Activated CD8-positive, alpha-beta T cell treated with anti-CD3 and anti-CD28 coated beads for 36 hours (primary cell): ENCODE data around the gene NACAD. TPM values are rescaled to one million over a fixed set of nuclear protein-coding genes. Genes with fewer than 3 reads are reported as not detected.

Experiments used
- ATAC-seq: fragments of 200-7000 bp; cut with Tn5 transposase; one replicate; pipeline ENCODE4 v1.10.0; 2021; ENCODE audit warnings: mild to moderate bottlenecking, moderate library complexity
- CTCF ChIA-PET: fragments of 350-600 bp; sonication (Branson Sonifier 250); formaldehyde crosslinking; loops from one replicate; lab custom pipeline; 2021; ENCODE audit warnings: antibody characterized with exemption; lab: Charles Lee
- POLR2A ChIA-PET: fragments of 350-600 bp; sonication (Branson Sonifier 250); formaldehyde crosslinking; loops from one replicate; lab custom pipeline; 2021; ENCODE audit warnings: antibody characterized with exemption; lab: Charles Lee
- DNase-seq: peaks from one replicate; pipeline ENCODE4 v3.0.0-alpha.2; 2020
- H3K27ac Mint-ChIP-seq: one replicate; pipeline ENCODE4 v1.8.0; 2021; ENCODE audit warnings: mild to moderate bottlenecking, mixed read lengths
- H3K27me3 Mint-ChIP-seq: one replicate; pipeline ENCODE4 v1.8.0; 2021; ENCODE audit warnings: mixed read lengths
- H3K36me3 Mint-ChIP-seq: one replicate; pipeline ENCODE4 v1.8.0; 2021; ENCODE audit warnings: low read depth, mixed read lengths
- H3K4me1 Mint-ChIP-seq: one replicate; pipeline ENCODE4 v1.8.0; 2021; ENCODE audit warnings: low read depth, mixed read lengths
- H3K4me3 Mint-ChIP-seq: one replicate; pipeline ENCODE4 v1.8.0; 2021; ENCODE audit warnings: mild to moderate bottlenecking, moderate library complexity, mixed read lengths
- H3K9me3 Mint-ChIP-seq: one replicate; pipeline ENCODE4 v1.8.0; 2021; ENCODE audit warnings: mixed read lengths
- intact Hi-C: fragments of 100-400 bp; cut with micrococcal nuclease; formaldehyde crosslinking; loops from one replicate; pipeline ENCODE4 v1.10.0; 2022
- total RNA-seq, 2 experiments: library from RNA; stranded (reverse); gene quantifications; one replicate each; pipeline ENCODE4 v1.2.3, GENCODE V29; 2021
- TF ChIP-seq, protein P1 (sequence below): fragments of 200-600 bp; IDR thresholded peaks from one replicate; pipeline ENCODE4 v1.8.0; 2022; ENCODE audit warnings: antibody characterized with exemption, mild to moderate bottlenecking

Gene NACAD
- total RNA-seq, 2 experiments from 2014 or later: 0.31 to 0.50 TPM

DNA sequence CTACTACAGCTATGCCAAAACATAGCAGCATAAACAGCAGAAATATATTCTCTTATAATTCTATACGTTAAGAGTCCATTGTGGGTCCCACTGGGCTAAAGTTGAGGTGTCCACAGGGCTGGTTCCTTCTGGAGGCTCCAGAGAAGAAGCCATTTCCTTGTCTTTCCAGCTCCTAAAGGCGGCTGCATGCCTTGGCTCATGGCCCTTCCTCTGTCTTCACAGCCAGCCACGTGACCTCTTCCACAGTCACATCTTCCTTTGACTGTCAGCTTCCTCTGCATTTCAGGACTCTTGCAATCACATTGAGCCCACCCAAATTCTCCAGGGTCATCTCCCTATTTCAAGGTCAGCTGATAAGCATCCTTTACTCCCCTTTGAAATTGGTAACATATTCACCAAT is 17.2 kb downstream of the NACAD start:
- Mint-ChIP-seq H3K4me1 (peaks cover 5% of the 10 kb centered on the region), H3K27me3 (no peaks in the 10 kb centered on the region), H3K27ac (no peak overlapping the region), H3K4me3 (no peak overlapping the region), H3K9me3 (no peaks in the 10 kb centered on the region), H3K36me3 (peaks cover 37% of the 10 kb centered on the region)
- TF ChIP-seq, protein P1, sequence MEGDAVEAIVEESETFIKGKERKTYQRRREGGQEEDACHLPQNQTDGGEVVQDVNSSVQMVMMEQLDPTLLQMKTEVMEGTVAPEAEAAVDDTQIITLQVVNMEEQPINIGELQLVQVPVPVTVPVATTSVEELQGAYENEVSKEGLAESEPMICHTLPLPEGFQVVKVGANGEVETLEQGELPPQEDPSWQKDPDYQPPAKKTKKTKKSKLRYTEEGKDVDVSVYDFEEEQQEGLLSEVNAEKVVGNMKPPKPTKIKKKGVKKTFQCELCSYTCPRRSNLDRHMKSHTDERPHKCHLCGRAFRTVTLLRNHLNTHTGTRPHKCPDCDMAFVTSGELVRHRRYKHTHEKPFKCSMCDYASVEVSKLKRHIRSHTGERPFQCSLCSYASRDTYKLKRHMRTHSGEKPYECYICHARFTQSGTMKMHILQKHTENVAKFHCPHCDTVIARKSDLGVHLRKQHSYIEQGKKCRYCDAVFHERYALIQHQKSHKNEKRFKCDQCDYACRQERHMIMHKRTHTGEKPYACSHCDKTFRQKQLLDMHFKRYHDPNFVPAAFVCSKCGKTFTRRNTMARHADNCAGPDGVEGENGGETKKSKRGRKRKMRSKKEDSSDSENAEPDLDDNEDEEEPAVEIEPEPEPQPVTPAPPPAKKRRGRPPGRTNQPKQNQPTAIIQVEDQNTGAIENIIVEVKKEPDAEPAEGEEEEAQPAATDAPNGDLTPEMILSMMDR: no peak
- POLR2A ChIA-PET: interaction anchor here (1.0 to 1.2 kb wide), 2 partner anchors 98 to 109 kb away, joined by 3 read pairs; no protein-coding TSS in a partner anchor
- ATAC-seq: no peak
- intact Hi-C loops: no loop called here
- CTCF ChIA-PET: no interaction called here
- no peak for DNase-seq

- TF ChIP-seq, protein P1: no peak
- CTCF ChIA-PET: interaction anchor here (1.4 to 1.9 kb wide), 3 partner anchors 45 to 96 kb away, joined by 5 to 6 read pairs (median 5); no protein-coding TSS in a partner anchor
- ATAC-seq: no peak
- no peak overlapping the region for H3K27ac Mint-ChIP-seq
- POLR2A ChIA-PET: interaction anchor here (1.1 to 1.5 kb wide), 2 partner anchors 15 to 19 kb away, joined by 3 to 6 read pairs; no protein-coding TSS in a partner anchor
- no peaks in the 10 kb centered on the region for H3K9me3 Mint-ChIP-seq
- H3K4me3 Mint-ChIP-seq: no peak overlapping the region
- intact Hi-C loops: no loop called here
- H3K36me3 Mint-ChIP-seq: peaks cover 38% of the 10 kb centered on the region
- H3K4me1 Mint-ChIP-seq: peaks cover 7% of the 10 kb centered on the region
- no peaks in the 10 kb centered on the region for H3K27me3 Mint-ChIP-seq
- no peak for DNase-seq
Measured at GRCh38 chr7:45070254-45070642, 18.5 kb downstream of the NACAD start.

DNA sequence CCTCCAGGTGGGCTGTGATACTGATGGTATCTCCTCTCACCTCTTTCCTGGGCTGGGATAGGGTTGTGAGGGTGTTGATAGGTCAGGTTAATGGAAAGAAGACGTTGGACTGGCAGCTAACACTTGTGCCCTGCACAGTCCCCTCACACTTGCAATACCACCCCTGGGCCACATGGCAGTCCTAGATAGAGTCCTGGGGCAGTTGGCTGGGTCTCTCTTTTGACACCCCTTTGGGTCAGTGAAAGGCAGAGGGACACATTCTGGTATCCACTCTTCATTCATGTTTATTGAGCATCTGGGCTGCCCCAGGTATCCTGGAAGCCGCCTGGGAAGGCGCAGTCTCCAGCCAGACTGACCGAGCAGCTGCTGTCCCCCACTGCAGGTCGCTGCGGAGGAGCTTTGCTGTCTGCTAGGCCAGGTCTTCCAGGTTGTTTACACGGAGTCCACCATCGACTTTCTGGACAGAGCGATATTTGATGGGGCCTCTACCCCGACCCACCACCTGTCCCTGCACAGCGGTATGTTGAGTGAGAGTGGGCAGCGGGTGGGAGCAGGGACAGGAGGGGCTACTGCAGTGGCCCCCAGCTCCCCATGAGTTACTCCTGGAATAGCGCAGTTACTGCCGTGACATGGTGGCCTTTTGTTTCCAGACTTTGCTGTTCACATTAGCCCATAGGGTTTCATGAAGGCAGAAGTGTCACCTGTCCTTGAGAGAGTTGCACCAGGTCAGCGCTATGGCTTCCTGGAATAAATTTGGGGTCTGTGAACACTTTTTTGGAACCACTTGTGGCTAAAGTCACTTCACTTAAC is 19.1 kb downstream of the NACAD start:
- ChIA-PET CTCF (interaction anchor here (1.4 to 1.9 kb wide), 3 partner anchors 45 to 96 kb away, joined by 5 to 6 read pairs (median 5); no protein-coding TSS in a partner anchor), POLR2A (interaction anchor here (1.1 to 1.5 kb wide), 3 partner anchors 14 to 35 kb away, joined by 3 to 6 read pairs (median 4); no protein-coding TSS in a partner anchor)
- Mint-ChIP-seq H3K4me3 (no peak overlapping the region), H3K27me3 (no peaks in the 10 kb centered on the region), H3K27ac (peak overlapping the region; percentile 36), H3K9me3 (no peaks in the 10 kb centered on the region), H3K36me3 (peaks cover 38% of the 10 kb centered on the region), H3K4me1 (peaks cover 8% of the 10 kb centered on the region)
- TF ChIP-seq, protein P1: no peak
- DNase-seq (no peak), ATAC-seq (peak; percentile 40)
- intact Hi-C loops: no loop called here

DNA sequence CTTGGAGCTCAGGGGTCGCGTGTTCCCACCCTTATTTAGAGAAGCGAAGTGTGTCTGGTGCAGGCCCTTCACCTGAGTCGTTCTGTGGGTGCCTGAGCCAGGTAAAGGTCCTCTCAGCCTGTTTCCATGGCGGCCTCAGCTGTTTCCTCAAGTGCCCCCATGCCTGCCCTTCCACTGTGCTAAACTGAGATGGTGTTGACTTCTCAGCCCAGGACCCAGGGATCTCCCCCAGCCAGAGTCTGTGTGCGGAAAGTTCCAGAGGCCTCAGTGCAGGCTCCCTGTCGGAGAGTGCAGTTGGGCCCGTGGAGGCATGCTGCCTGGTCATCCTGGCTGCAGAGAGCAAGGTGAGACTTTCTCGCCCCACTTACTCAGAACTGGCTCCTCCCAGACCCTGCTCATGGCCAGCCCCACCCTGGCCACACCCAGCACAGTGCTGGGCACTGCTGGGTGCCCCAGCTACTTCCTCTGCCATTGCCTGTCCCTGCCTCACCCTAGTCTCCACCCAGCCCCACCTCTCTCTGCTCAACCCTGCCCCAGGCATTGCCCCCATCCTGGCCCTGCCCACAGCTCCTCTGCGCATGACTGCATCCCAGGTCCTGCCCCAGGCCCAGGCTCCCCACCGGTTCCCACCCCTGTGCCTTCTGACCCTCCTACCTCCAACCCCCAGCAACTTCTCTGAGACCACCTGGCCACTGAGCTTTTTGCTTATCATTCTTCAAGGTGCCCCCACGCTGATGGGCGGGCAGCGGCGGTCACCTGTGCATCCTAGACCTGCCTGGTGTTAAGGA is 20.3 kb downstream of the NACAD start:
- no peak for ATAC-seq

More for the DNA sequence above, 20.3 kb downstream of the NACAD start:
- H3K27ac Mint-ChIP-seq: peak overlapping the region; percentile 27
- intact Hi-C loops: no loop called here
- peaks cover 46% of the 10 kb centered on the region for H3K36me3 Mint-ChIP-seq
- no peaks in the 10 kb centered on the region for H3K27me3 Mint-ChIP-seq
- CTCF ChIA-PET: interaction anchor here (1.0 to 1.9 kb wide), 2 partner anchors 56 to 68 kb away, joined by 4 to 6 read pairs; no protein-coding TSS in a partner anchor
- no peak overlapping the region for H3K4me3 Mint-ChIP-seq
- no peaks in the 10 kb centered on the region for H3K9me3 Mint-ChIP-seq
- no peak for DNase-seq
- TF ChIP-seq, protein P1: no peak
- POLR2A ChIA-PET: interaction anchor here (1.1 to 1.5 kb wide), 2 partner anchors 33 to 103 kb away, joined by 4 to 7 read pairs; no protein-coding TSS in a partner anchor
- peaks cover 8% of the 10 kb centered on the region for H3K4me1 Mint-ChIP-seq
